Chondrocyte (in vitro differentiated cells): ENCODE results near the gene OVCA2. TPM values are rescaled to one million over a fixed set of nuclear protein-coding genes. Genes with fewer than 3 reads are reported as not detected.

Experiments used
- DNase-seq: peaks from one replicate; pipeline ENCODE4 v3.0.0; 2021; ENCODE audit warnings: mixed read lengths, low spot score
- H3K27ac Mint-ChIP-seq: one replicate; pipeline ENCODE4 v1.8.0; 2021; ENCODE audit warnings: mild to moderate bottlenecking, moderate library complexity, mixed read lengths; ENCODE audit not compliant: unreplicated experiment
- H3K27me3 Mint-ChIP-seq: 2 replicates; pipeline ENCODE4 v1.8.0; 2021; ENCODE audit warnings: low read depth, mixed read lengths
- H3K36me3 Mint-ChIP-seq: 2 replicates; pipeline ENCODE4 v1.8.0; 2021; ENCODE audit warnings: low read depth, mixed read lengths
- H3K4me1 Mint-ChIP-seq: 2 replicates; pipeline ENCODE4 v1.8.0; 2021; ENCODE audit warnings: low read depth, mild to moderate bottlenecking, mixed read lengths
- H3K4me3 Mint-ChIP-seq: one replicate; pipeline ENCODE4 v1.8.0; 2021; ENCODE audit warnings: mild to moderate bottlenecking, moderate library complexity, mixed read lengths; ENCODE audit not compliant: unreplicated experiment
- H3K9me3 Mint-ChIP-seq: 2 replicates; pipeline ENCODE4 v1.8.0; 2021; ENCODE audit warnings: low read depth, mixed read lengths
- total RNA-seq: library from RNA; stranded (reverse); gene quantifications from 3 replicates; pipeline ENCODE4 v1.2.1, GENCODE V29; 2021
- TF ChIP-seq, protein P1 (sequence below): fragments of 200-600 bp; sonication (generic); IDR thresholded peaks from 2 replicates; pipeline ENCODE4 v1.5.0; 2021; ENCODE audit warnings: antibody characterized with exemption, mild to moderate bottlenecking, moderate library complexity

The OVCA2 gene
- total RNA-seq, 1 donor from 2014 or later, result 30.1 TPM

DNA sequence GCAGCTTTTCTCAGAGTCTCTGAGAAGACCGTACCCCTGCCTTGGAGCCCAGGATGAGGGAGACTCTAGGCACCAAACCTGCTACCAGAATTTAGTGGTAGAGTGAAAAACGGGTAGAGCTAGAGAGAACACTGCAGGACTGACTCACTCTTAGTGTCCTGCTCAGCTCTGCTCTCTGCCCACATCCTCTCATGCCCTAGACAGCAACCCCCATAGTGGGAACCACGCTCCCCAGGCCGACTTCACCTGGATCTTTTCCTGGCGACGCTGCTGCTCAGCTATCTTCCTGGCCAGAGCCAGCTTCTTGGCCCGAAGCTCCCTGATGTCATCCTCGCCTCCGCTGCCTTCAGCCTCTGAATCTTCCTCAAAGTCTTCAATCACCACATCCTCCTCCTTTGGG is 39.7 kb downstream of the OVCA2 start:
- peaks cover 26% of the 10 kb centered on the region for H3K36me3 Mint-ChIP-seq
- peaks cover 34% of the 10 kb centered on the region for H3K4me1 Mint-ChIP-seq
- no peaks in the 10 kb centered on the region for H3K9me3 Mint-ChIP-seq
- no peaks in the 10 kb centered on the region for H3K27me3 Mint-ChIP-seq
- no peak for DNase-seq
- H3K27ac Mint-ChIP-seq, result peak overlapping the region; percentile 49
- TF ChIP-seq, protein P1, sequence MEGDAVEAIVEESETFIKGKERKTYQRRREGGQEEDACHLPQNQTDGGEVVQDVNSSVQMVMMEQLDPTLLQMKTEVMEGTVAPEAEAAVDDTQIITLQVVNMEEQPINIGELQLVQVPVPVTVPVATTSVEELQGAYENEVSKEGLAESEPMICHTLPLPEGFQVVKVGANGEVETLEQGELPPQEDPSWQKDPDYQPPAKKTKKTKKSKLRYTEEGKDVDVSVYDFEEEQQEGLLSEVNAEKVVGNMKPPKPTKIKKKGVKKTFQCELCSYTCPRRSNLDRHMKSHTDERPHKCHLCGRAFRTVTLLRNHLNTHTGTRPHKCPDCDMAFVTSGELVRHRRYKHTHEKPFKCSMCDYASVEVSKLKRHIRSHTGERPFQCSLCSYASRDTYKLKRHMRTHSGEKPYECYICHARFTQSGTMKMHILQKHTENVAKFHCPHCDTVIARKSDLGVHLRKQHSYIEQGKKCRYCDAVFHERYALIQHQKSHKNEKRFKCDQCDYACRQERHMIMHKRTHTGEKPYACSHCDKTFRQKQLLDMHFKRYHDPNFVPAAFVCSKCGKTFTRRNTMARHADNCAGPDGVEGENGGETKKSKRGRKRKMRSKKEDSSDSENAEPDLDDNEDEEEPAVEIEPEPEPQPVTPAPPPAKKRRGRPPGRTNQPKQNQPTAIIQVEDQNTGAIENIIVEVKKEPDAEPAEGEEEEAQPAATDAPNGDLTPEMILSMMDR, result no peak
- H3K4me3 Mint-ChIP-seq, result no peak overlapping the region

DNA sequence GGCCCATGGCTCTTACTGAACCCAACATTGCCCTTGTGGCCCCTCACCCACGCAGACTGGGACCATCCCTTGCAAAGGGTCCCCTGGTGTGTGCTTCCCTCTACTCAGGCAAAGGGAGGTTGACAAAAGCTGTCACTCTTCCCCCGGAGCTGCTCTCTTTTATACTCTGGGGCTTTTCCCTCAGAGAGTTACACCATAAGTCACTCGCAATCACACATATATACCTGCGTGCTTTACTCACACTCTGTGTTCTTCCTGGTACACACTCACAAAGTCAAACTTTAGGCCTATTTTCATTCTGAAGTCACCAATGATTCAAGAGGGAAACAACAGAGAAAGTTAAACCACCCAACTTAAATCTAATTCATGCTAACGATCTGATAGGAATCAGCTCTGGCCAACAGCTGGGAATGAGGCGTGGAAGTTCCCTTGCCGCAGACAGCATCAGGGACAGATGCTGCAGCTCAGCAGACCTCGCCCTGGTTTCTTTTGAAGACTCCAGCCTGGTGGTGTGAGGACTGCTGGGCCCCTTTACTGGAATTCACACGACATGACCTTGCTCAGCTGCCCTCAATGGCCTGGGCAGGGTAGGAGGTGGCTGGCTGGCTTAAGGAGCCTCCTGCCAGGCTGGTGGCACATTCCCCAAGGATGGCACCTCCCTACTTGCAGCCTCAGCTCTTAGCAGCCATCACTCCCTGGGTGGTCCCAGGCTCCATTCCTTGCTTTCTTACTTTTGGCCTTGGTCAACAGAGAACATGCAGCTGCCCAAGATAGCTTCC is 40.4 kb downstream of the OVCA2 start:
- Mint-ChIP-seq H3K27ac (peak overlapping the region; percentile 49), H3K36me3 (peaks cover 26% of the 10 kb centered on the region), H3K9me3 (no peaks in the 10 kb centered on the region), H3K4me3 (no peak overlapping the region), H3K4me1 (peaks cover 28% of the 10 kb centered on the region), H3K27me3 (no peaks in the 10 kb centered on the region)
- TF ChIP-seq, protein P1, result no peak
- DNase-seq, result no peak

DNA sequence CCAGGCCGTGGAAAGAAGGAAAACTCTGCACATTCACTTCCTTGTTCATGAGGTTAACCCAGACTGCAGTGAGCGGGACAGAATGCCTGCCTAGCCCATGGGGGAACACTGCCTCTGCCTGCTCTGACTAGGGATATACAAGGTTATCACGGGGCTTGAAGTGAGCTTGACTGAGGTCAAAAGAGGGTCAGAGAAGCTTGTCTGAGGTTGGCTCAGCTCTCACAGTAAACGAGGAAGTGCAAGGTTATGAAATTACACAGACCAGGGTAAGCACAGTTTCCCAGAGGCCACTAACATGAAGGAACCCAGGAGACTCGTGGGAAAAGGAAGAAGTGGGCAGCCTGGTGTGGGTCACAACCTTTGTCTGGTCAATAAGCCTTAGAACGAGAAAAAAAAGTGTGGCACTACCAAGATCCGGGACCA is 41.8 kb downstream of the OVCA2 start:
- peaks cover 34% of the 10 kb centered on the region for H3K4me1 Mint-ChIP-seq
- TF ChIP-seq, protein P1, result no peak
- H3K36me3 Mint-ChIP-seq, result peaks cover 19% of the 10 kb centered on the region
- H3K27ac Mint-ChIP-seq, result no peak overlapping the region
- no peaks in the 10 kb centered on the region for H3K27me3 Mint-ChIP-seq
- no peaks in the 10 kb centered on the region for H3K9me3 Mint-ChIP-seq
- DNase-seq, result no peak
- no peak overlapping the region for H3K4me3 Mint-ChIP-seq

DNA sequence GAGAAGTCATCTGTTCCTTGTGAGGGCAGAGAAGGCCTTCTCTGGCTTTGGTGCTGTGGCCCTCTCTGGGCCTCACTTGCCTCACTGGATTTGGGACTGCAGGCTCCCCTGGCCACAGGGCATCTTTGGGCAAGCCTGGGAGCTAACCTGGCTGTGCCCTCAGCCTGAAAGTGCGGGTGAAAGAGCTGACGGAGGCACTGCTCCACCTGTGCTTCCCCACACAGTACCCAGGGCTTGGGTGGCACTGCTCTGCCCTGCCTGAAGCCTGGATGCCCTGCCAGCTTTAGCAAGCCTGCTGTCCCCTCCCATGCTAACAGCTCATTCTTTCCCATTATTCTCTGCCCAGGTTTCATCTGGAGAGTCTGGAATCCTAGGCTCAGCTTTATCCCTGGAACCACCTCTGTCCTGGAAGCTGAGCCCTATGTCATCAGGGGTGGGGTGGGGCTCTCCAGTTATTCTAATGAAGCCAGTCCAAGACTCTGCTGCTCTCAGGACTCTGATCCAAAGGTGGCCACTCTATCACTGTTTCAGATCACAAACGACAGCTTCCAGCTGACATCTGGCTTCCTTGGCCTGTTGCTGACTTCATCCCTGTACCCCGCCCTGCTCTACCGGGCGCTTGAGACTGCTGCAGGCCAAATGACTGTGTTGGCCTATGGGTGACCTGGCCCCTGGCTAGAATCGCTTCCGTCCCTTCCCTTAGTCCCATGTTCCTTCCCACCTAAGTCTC is 42.4 kb downstream of the OVCA2 start:
- Mint-ChIP-seq H3K9me3 (no peaks in the 10 kb centered on the region), H3K4me3 (no peak overlapping the region), H3K27me3 (no peaks in the 10 kb centered on the region), H3K4me1 (peaks cover 39% of the 10 kb centered on the region), H3K27ac (peak overlapping the region; percentile 37), H3K36me3 (peaks cover 16% of the 10 kb centered on the region)
- TF ChIP-seq, protein P1, result no peak
- DNase-seq, result no peak

DNA sequence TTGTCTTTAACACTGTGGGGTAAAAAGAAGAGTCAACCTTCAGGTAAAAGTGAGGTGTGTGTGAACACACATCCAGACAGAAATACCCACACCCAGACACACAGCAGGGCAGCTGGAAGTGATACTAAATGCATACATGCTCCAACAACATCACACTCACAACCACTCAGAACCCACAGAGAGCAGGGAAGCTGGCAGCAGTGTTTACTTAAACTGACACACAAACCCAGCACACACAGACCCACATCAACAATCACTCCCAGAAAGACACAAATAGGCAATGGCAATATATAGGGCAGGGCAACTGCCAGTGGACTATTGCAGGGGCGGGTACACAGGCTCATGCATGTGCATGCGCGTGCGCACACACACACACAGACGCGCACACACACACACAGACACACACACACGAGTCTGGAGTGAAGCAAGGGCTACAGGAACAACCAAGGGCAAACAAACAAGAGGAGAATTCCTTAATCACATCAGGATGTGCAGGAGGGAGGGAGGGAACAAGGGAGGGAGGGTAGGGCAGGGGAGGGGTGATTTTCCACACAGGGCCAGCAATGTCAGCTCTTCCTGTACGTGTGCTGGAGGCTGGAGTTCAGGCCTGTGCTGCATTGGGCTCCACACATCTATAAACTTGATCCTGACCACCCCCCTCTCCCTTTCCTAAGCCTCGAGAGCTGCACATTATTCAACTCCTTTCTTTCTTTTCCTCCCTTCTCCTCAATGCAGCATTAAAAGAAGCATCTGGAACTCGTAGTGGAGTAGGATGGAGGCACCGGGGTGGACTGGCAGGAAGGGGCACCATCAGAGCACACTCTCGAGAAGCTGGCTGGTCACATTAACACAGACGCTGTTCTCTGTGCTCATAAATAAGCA is 43.2 kb downstream of the OVCA2 start:
- H3K4me3 Mint-ChIP-seq, result no peak overlapping the region

More for the DNA sequence above, 43.2 kb downstream of the OVCA2 start:
- H3K27ac Mint-ChIP-seq, result peak overlapping the region; percentile 72
- TF ChIP-seq, protein P1, result no peak
- peaks cover 47% of the 10 kb centered on the region for H3K4me1 Mint-ChIP-seq
- no peaks in the 10 kb centered on the region for H3K27me3 Mint-ChIP-seq
- no peaks in the 10 kb centered on the region for H3K9me3 Mint-ChIP-seq
- no peak for DNase-seq
- H3K36me3 Mint-ChIP-seq, result peaks cover 13% of the 10 kb centered on the region
